ENCODE data around the gene ZNF397.

ZNF397 gene

GRCh38 chr18:35247412-35248249 lies 6.8 kb downstream of the ZNF397 start:
- DNase-seq: no peak

GRCh38 chr18:35248429-35248828 lies 7.6 kb downstream of the ZNF397 start:
- DNase-seq: no peak

- DNase-seq: no peak
These were observed 11.6 kb downstream of the ZNF397 start for GRCh38 chr18:35252466-35252865.

GRCh38 chr18:35253655-35254287 lies 12.9 kb downstream of the ZNF397 start:
- no peak for DNase-seq

- DNase-seq: no peak
These were observed 16.1 kb downstream of the ZNF397 start for GRCh38 chr18:35256947-35257346.

- no peak for DNase-seq
These were observed 23.6 kb downstream of the ZNF397 start for GRCh38 chr18:35264409-35264808.

- DNase-seq: peak; percentile 40
These were observed 26.4 kb downstream of the ZNF397 start for GRCh38 chr18:35267161-35267651.

- DNase-seq: no peak
These were observed 27.0 kb downstream of the ZNF397 start for GRCh38 chr18:35267809-35268208.

GRCh38 chr18:35268821-35269220 lies 28.0 kb downstream of the ZNF397 start:
- DNase-seq: no peak

- no peak for DNase-seq
These were observed 30.8 kb downstream of the ZNF397 start for GRCh38 chr18:35271656-35272055.

- DNase-seq: no peak
These were observed 35.4 kb downstream of the ZNF397 start for GRCh38 chr18:35276267-35276666.

GRCh38 chr18:35277633-35278032 lies 36.8 kb downstream of the ZNF397 start:
- DNase-seq: no peak

GRCh38 chr18:35278085-35278484 lies 37.3 kb downstream of the ZNF397 start:
- no peak for DNase-seq

GRCh38 chr18:35278969-35279368 lies 38.1 kb downstream of the ZNF397 start:
- DNase-seq: no peak

GRCh38 chr18:35282353-35282752 lies 41.5 kb downstream of the ZNF397 start:
- DNase-seq: no peak

GRCh38 chr18:35283923-35284794 lies 43.3 kb downstream of the ZNF397 start:
- no peak for DNase-seq

GRCh38 chr18:35284841-35285240 lies 44.0 kb downstream of the ZNF397 start:
- DNase-seq: no peak

GRCh38 chr18:35289293-35289692 lies 48.5 kb downstream of the ZNF397 start:
- no peak for DNase-seq

GRCh38 chr18:35289727-35290093 lies 48.9 kb downstream of the ZNF397 start:
- peak; percentile 27 for DNase-seq

- DNase-seq: peak; percentile 93
These were observed 49.4 kb downstream of the ZNF397 start, which contains the start of gene ZSCAN30 for GRCh38 chr18:35290094-35290735. Gene ZSCAN30, minus strand, starts transcription at chr18:35290229. Its CDS starts 25,877 bp downstream, at chr18:35264352.

- DNase-seq: no peak
These were observed 50.3 kb downstream of the ZNF397 start for GRCh38 chr18:35291166-35291565.

GRCh38 chr18:35296060-35296459 lies 55.2 kb downstream of the ZNF397 start:
- no peak for DNase-seq

- peak; percentile 82 for DNase-seq
These were observed 62.8 kb downstream of the ZNF397 start for GRCh38 chr18:35303610-35304009.
